Activated CD8-positive, alpha-beta T cell treated with anti-CD3 and anti-CD28 coated beads for 36 hours (primary cell): ENCODE results near the gene GOLGA6L26. TPM values are rescaled to one million over a fixed set of nuclear protein-coding genes. Genes with fewer than 3 reads are reported as not detected.

Experiments used
- total RNA-seq, 2 experiments: library from RNA; stranded (reverse); gene quantifications; one replicate each; pipeline ENCODE4 v1.2.3, GENCODE V29; 2021

The GOLGA6L26 gene
- total RNA-seq, 2 experiments from 2014 or later, result not detected

Other genes with a start within 250 kb of the GOLGA6L26 start
- gene GOLGA6L1, start 197.4 kb downstream of the GOLGA6L26 start, total RNA-seq, result not detected
- gene GOLGA8S, start 20.6 kb upstream of the GOLGA6L26 start, total RNA-seq, result under 1 TPM; 0.13 to 0.16 TPM
- gene GOLGA6L2, start 113.0 kb upstream of the GOLGA6L26 start, total RNA-seq, result not detected
- gene MKRN3, start 231.5 kb upstream of the GOLGA6L26 start, total RNA-seq, result 1 to 10 TPM; 1.3 to 1.6 TPM